Keratinocyte (primary cell): ENCODE results near the gene KIAA1755.

ENCODE experiments used
- EZH2 ChIP-seq: IDR thresholded peaks from one replicate; pipeline ENCODE4 v1.6.1; 2012; ENCODE audit warnings: inconsistent platforms, mild to moderate bottlenecking, low read length, moderate library complexity
- TF ChIP-seq, protein P1 (sequence below), 3 experiments: IDR thresholded peaks in 1 of 3; conservative IDR thresholded peaks in 1 of 3; optimal IDR thresholded peaks in 1 of 3; 2 replicates in 2 of 3; 3 replicates in 1 of 3; pipeline versions ENCODE3 to v1.5.1; 2011; ENCODE audit warnings: low read length in 3 of 3, mild to moderate bottlenecking in 3 of 3, moderate library complexity in 2 of 3, control low read depth in 1 of 3, inconsistent platforms in 1 of 3; ENCODE audit not compliant: insufficient read depth in 2 of 3; ENCODE audit errors: extremely low read depth in 1 of 3

DNA sequence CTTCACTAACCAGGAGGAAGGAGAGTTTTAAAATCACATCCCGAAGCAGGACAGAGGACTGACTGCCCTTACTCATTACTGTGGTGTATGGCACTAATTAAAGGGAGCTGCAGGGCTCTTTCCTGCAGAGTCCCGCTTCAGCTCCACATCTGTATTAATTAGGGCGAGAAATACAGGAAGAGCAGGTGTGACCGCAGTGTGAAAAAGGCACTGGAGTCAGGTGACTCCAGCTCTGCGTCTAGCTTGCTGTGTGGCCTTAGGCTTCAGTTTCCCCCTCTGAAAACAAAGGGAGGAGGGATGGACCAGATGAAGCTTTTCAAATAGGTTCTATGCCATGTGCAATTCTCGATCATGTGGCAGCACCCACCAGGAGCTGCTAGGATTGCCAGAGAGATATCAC is 34.0 kb downstream of the KIAA1755 start:
- TF ChIP-seq, protein P1, sequence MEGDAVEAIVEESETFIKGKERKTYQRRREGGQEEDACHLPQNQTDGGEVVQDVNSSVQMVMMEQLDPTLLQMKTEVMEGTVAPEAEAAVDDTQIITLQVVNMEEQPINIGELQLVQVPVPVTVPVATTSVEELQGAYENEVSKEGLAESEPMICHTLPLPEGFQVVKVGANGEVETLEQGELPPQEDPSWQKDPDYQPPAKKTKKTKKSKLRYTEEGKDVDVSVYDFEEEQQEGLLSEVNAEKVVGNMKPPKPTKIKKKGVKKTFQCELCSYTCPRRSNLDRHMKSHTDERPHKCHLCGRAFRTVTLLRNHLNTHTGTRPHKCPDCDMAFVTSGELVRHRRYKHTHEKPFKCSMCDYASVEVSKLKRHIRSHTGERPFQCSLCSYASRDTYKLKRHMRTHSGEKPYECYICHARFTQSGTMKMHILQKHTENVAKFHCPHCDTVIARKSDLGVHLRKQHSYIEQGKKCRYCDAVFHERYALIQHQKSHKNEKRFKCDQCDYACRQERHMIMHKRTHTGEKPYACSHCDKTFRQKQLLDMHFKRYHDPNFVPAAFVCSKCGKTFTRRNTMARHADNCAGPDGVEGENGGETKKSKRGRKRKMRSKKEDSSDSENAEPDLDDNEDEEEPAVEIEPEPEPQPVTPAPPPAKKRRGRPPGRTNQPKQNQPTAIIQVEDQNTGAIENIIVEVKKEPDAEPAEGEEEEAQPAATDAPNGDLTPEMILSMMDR (optimal IDR thresholded peaks at IDR 0.05 in 1 of 3, IDR thresholded peaks at IDR 0.05 in 1 of 3, conservative IDR thresholded peaks at IDR 0.05 in 1 of 3; ENCODE audit: extremely low read depth in 1 of 3, insufficient read depth in 2 of 3, low read length in 3 of 3) = no peak
- TF ChIP-seq EZH2 = no peak
